Naive B cell (primary cell): ENCODE results near the gene TBPL2. TPM values are rescaled to one million over a fixed set of nuclear protein-coding genes. Genes with fewer than 3 reads are reported as not detected.
"Not testable (repeated sequence)": the region's sequence is repeated elsewhere in the genome, so short reads cannot be mapped to it uniquely, and the experiment has no call there.

Experiments
- ATAC-seq, 2 donors: fragments of 150-1000 bp; cut with Tn5 transposase; 2 replicates each; pipeline ENCODE4 v1.10.0; 2021; ENCODE audit warnings: low read depth in 2 of 2, mild to moderate bottlenecking in 2 of 2, moderate library complexity in 2 of 2
- DNase-seq: peaks from one replicate; pipeline ENCODE4 v3.0.0; 2022
- H3K27ac Mint-ChIP-seq, 6 donors: one replicate each; pipeline ENCODE4 v1.8.0; 2020 to 2022; ENCODE audit warnings: mild to moderate bottlenecking in 6 of 6, mixed read lengths in 6 of 6, moderate library complexity in 5 of 6, inconsistent platforms in 2 of 6
- H3K27me3 Mint-ChIP-seq, 3 donors: one replicate each; pipeline ENCODE4 v1.8.0; 2021 to 2022; ENCODE audit warnings: mixed read lengths in 3 of 3, mild to moderate bottlenecking in 1 of 3
- H3K36me3 Mint-ChIP-seq, 2 donors: one replicate each; pipeline ENCODE4 v1.8.0; 2020 to 2022; ENCODE audit warnings: mixed read lengths in 2 of 2, inconsistent platforms in 1 of 2, mild to moderate bottlenecking in 1 of 2
- H3K4me1 Mint-ChIP-seq, 3 donors: one replicate each; pipeline ENCODE4 v1.8.0; 2020 to 2022; ENCODE audit warnings: mixed read lengths in 3 of 3, inconsistent platforms in 1 of 3, mild to moderate bottlenecking in 1 of 3, moderate library complexity in 1 of 3
- H3K4me3 Mint-ChIP-seq, 8 donors: one replicate each; pipeline ENCODE4 v1.8.0; 2020 to 2022; ENCODE audit warnings: mild to moderate bottlenecking in 8 of 8, mixed read lengths in 8 of 8, moderate library complexity in 8 of 8, inconsistent platforms in 2 of 8
- H3K9me3 Mint-ChIP-seq, 7 donors: one replicate each; pipeline ENCODE4 v1.8.0; 2020 to 2022; ENCODE audit warnings: mixed read lengths in 7 of 7, mild to moderate bottlenecking in 5 of 7, inconsistent platforms in 2 of 7, moderate library complexity in 1 of 7
- polyA plus RNA-seq, 6 donors: library from polyadenylated mRNA; unstranded; fragments of 300-500 nt; fragmentation: Illumina TruSeq; gene quantifications; one replicate each; pipeline ENCODE4 v1.2.3, GENCODE V29; 2021; ENCODE audit warnings: low read depth in 6 of 6

The TBPL2 gene
- polyA plus RNA-seq, result not detected

GRCh38 chr14:55440385-55440784, at the start of gene TBPL2:
TBPL2 (minus strand) TSS chr14:55440616; CDS start chr14:55440449, 167 bp downstream.
- ATAC-seq (no peak), DNase-seq (no peak)
- H3K27ac Mint-ChIP-seq, result no peak within 1 kb of the TSS
- peak within 1 kb of the TSS in 1 of 8 donors; percentile 56 for H3K4me3 Mint-ChIP-seq
- no peaks in the 10 kb centered on the region for H3K36me3 Mint-ChIP-seq
- no peaks in the 10 kb centered on the region for H3K4me1 Mint-ChIP-seq
- H3K9me3 Mint-ChIP-seq, result no peaks in the 10 kb centered on the region
- peaks cover 11 to 25% (median 23%) of the 10 kb centered on the region in 3 donors for H3K27me3 Mint-ChIP-seq

- peaks cover 0 to 8% (median 3%) of the 10 kb centered on the region in 7 donors for H3K9me3 Mint-ChIP-seq
- H3K4me1 Mint-ChIP-seq, result no peaks in the 10 kb centered on the region
- no peaks in the 10 kb centered on the region for H3K36me3 Mint-ChIP-seq
- no peak overlapping the region for H3K27ac Mint-ChIP-seq
- peaks cover 0 to 3% (median 2%) of the 10 kb centered on the region in 3 donors for H3K27me3 Mint-ChIP-seq
- no peak overlapping the region for H3K4me3 Mint-ChIP-seq
- no peak for DNase-seq
- ATAC-seq, result no peak
Observed at GRCh38 chr14:55488204-55488603, 47.8 kb upstream of the TBPL2 start.

- Mint-ChIP-seq H3K27me3 (peaks cover 0 to 2% (median 0%) of the 10 kb centered on the region in 3 donors), H3K4me3 (no peak overlapping the region), H3K4me1 (no peaks in the 10 kb centered on the region), H3K27ac (no peak overlapping the region), H3K9me3 (no peaks in the 10 kb centered on the region), H3K36me3 (no peaks in the 10 kb centered on the region)
- DNase-seq, result no peak
- no peak for ATAC-seq
Observed at GRCh38 chr14:55482936-55483605, 42.7 kb upstream of the TBPL2 start.

GRCh38 chr14:55481769-55482168, 41.4 kb upstream of the TBPL2 start:
- H3K9me3 Mint-ChIP-seq, result no peaks in the 10 kb centered on the region
- DNase-seq, result no peak
- ATAC-seq, result no peak
- no peaks in the 10 kb centered on the region for H3K36me3 Mint-ChIP-seq
- no peaks in the 10 kb centered on the region for H3K4me1 Mint-ChIP-seq
- H3K27ac Mint-ChIP-seq, result no peak overlapping the region
- no peak overlapping the region for H3K4me3 Mint-ChIP-seq
- no peaks in the 10 kb centered on the region for H3K27me3 Mint-ChIP-seq

- no peak overlapping the region for H3K4me3 Mint-ChIP-seq
- ATAC-seq (no peak), DNase-seq (no peak)
- H3K27ac Mint-ChIP-seq, result no peak overlapping the region
- no peaks in the 10 kb centered on the region for H3K9me3 Mint-ChIP-seq
- H3K36me3 Mint-ChIP-seq, result no peaks in the 10 kb centered on the region
- no peaks in the 10 kb centered on the region for H3K4me1 Mint-ChIP-seq
- H3K27me3 Mint-ChIP-seq, result no peaks in the 10 kb centered on the region
Observed at GRCh38 chr14:55477680-55478079, 37.3 kb upstream of the TBPL2 start.

GRCh38 chr14:55476448-55476847, 36.0 kb upstream of the TBPL2 start:
- H3K36me3 Mint-ChIP-seq, H3K27ac Mint-ChIP-seq, H3K27me3 Mint-ChIP-seq, H3K4me1 Mint-ChIP-seq, DNase-seq, H3K9me3 Mint-ChIP-seq, ATAC-seq, H3K4me3 Mint-ChIP-seq: not testable (repeated sequence)

GRCh38 chr14:55473786-55474185, 33.4 kb upstream of the TBPL2 start:
- Mint-ChIP-seq H3K36me3 (no peaks in the 10 kb centered on the region), H3K4me3 (no peak overlapping the region), H3K27ac (no peak overlapping the region), H3K4me1 (no peaks in the 10 kb centered on the region), H3K27me3 (peaks cover 0 to 21% (median 0%) of the 10 kb centered on the region in 3 donors), H3K9me3 (peaks cover 0 to 12% (median 4%) of the 10 kb centered on the region in 7 donors)
- ATAC-seq (no peak), DNase-seq (no peak)

GRCh38 chr14:55470025-55470424, 29.6 kb upstream of the TBPL2 start:
- Mint-ChIP-seq H3K27ac (no peak overlapping the region), H3K36me3 (no peaks in the 10 kb centered on the region), H3K4me3 (no peak overlapping the region), H3K9me3 (peaks cover 0 to 21% (median 4%) of the 10 kb centered on the region in 7 donors), H3K4me1 (no peaks in the 10 kb centered on the region), H3K27me3 (peaks cover 5 to 28% (median 17%) of the 10 kb centered on the region in 3 donors)
- ATAC-seq (no peak), DNase-seq (no peak)

GRCh38 chr14:55467307-55467706, 26.9 kb upstream of the TBPL2 start:
- H3K27ac Mint-ChIP-seq, result no peak overlapping the region
- H3K4me3 Mint-ChIP-seq, result no peak overlapping the region
- peaks cover 0 to 21% (median 4%) of the 10 kb centered on the region in 7 donors for H3K9me3 Mint-ChIP-seq
- H3K27me3 Mint-ChIP-seq, result peaks cover 10 to 37% (median 28%) of the 10 kb centered on the region in 3 donors
- no peak for ATAC-seq
- H3K4me1 Mint-ChIP-seq, result no peaks in the 10 kb centered on the region
- no peak for DNase-seq
- no peaks in the 10 kb centered on the region for H3K36me3 Mint-ChIP-seq

GRCh38 chr14:55458800-55459515, 18.5 kb upstream of the TBPL2 start:
- ATAC-seq (no peak), DNase-seq (no peak)
- peaks cover 10 to 35% (median 21%) of the 10 kb centered on the region in 3 donors for H3K27me3 Mint-ChIP-seq
- H3K4me1 Mint-ChIP-seq, result peaks cover 0 to 3% (median 0%) of the 10 kb centered on the region in 3 donors
- no peaks in the 10 kb centered on the region for H3K36me3 Mint-ChIP-seq
- H3K27ac Mint-ChIP-seq, result peak overlapping the region in 1 of 6 donors; percentile 41
- H3K9me3 Mint-ChIP-seq, result peaks cover 0 to 2% (median 0%) of the 10 kb centered on the region in 7 donors
- no peak overlapping the region for H3K4me3 Mint-ChIP-seq

- Mint-ChIP-seq H3K9me3 (peaks cover 0 to 2% (median 0%) of the 10 kb centered on the region in 7 donors), H3K4me1 (peaks cover 0 to 3% (median 0%) of the 10 kb centered on the region in 3 donors), H3K27ac (peak overlapping the region in 1 of 6 donors; percentile 36), H3K4me3 (no peak overlapping the region), H3K36me3 (no peaks in the 10 kb centered on the region), H3K27me3 (peaks cover 5 to 25% (median 16%) of the 10 kb centered on the region in 3 donors)
- DNase-seq (no peak), ATAC-seq (no peak)
Observed at GRCh38 chr14:55457496-55457895, 17.1 kb upstream of the TBPL2 start.

- H3K27me3 Mint-ChIP-seq, result peaks cover 5 to 16% (median 15%) of the 10 kb centered on the region in 3 donors
- H3K36me3 Mint-ChIP-seq, H3K9me3 Mint-ChIP-seq, DNase-seq, H3K4me3 Mint-ChIP-seq, H3K27ac Mint-ChIP-seq, ATAC-seq, H3K4me1 Mint-ChIP-seq: not testable (repeated sequence)
Observed at GRCh38 chr14:55456411-55456810, 16.0 kb upstream of the TBPL2 start.

GRCh38 chr14:55454264-55455002, 14.0 kb upstream of the TBPL2 start:
- Mint-ChIP-seq H3K27ac (no peak overlapping the region), H3K27me3 (peaks cover 5 to 16% (median 6%) of the 10 kb centered on the region in 3 donors), H3K9me3 (peaks cover 0 to 2% (median 0%) of the 10 kb centered on the region in 7 donors), H3K36me3 (no peaks in the 10 kb centered on the region), H3K4me3 (no peak overlapping the region), H3K4me1 (peaks cover 0 to 3% (median 0%) of the 10 kb centered on the region in 3 donors)
- ATAC-seq, result no peak
- DNase-seq, result no peak
